Keratinocyte (primary cell): Measurements from ENCODE around the gene KCNC3. TPM values are rescaled to one million over a fixed set of nuclear protein-coding genes. Genes with fewer than 3 reads are reported as not detected.
"Not testable (repeated sequence)": the region's sequence is repeated elsewhere in the genome, so short reads cannot be mapped to it uniquely, and the experiment has no call there.

Source experiments
- DNase-seq: peaks from one replicate; pipeline ENCODE4 v3.0.0-alpha.2; 2011; ENCODE audit warnings: low read depth, missing footprints, low spot score
- FAIRE-seq: peaks from 2 replicates; lab custom pipeline; 2011; peaks lifted over from hg19 to GRCh38; lab: Jason Lieb, UNC
- H2AFZ ChIP-seq: 2 replicates; pipeline ENCODE4 v1.6.0; 2012; ENCODE audit warnings: low read length, control low read depth, inconsistent platforms; ENCODE audit not compliant: control insufficient read depth
- H3K27ac ChIP-seq: 2 replicates; pipeline ENCODE4 v1.5.1; 2011; ENCODE audit warnings: low read length; ENCODE audit not compliant: control insufficient read depth, insufficient read depth
- H3K27me3 ChIP-seq: 3 replicates; pipeline ENCODE4 v1.6.0; 2011; ENCODE audit warnings: low read length; ENCODE audit not compliant: control insufficient read depth, insufficient read depth; ENCODE audit errors: extremely low read depth
- H3K36me3 ChIP-seq, 2 experiments: 2 replicates in 1 of 2; 3 replicates in 1 of 2; pipeline ENCODE4 v1.5.1; 2011; ENCODE audit warnings: low read length in 2 of 2, mild to moderate bottlenecking in 1 of 2; ENCODE audit not compliant: control insufficient read depth in 2 of 2, insufficient read depth in 2 of 2; ENCODE audit errors: extremely low read depth in 1 of 2
- H3K4me1 ChIP-seq: 3 replicates; pipeline ENCODE4 v1.5.1; 2011; ENCODE audit warnings: low read length; ENCODE audit not compliant: control insufficient read depth, insufficient read depth; ENCODE audit errors: extremely low read depth
- H3K4me2 ChIP-seq: 3 replicates; pipeline ENCODE4 v1.6.0; 2011; ENCODE audit warnings: low read depth, low read length; ENCODE audit not compliant: control insufficient read depth, insufficient read depth; ENCODE audit errors: extremely low read depth
- H3K4me3 ChIP-seq, 3 experiments: fragments of 200-600 bp in 1 of 3; sonication (generic) in 1 of 3; 2 replicates in 2 of 3; 3 replicates in 1 of 3; pipeline ENCODE4 v1.5.1; 2011 to 2016; ENCODE audit warnings: low read length in 3 of 3, mild to moderate bottlenecking in 3 of 3, control low read depth in 2 of 3, inconsistent platforms in 1 of 3, low read depth in 1 of 3, mixed read lengths in 1 of 3, mixed run types in 1 of 3, moderate library complexity in 1 of 3; ENCODE audit not compliant: control insufficient read depth in 2 of 3, insufficient read depth in 2 of 3; ENCODE audit errors: extremely low read depth in 1 of 3
- H3K79me2 ChIP-seq: 2 replicates; pipeline ENCODE4 v1.6.0; 2012; ENCODE audit warnings: low read length; ENCODE audit not compliant: control insufficient read depth, insufficient read depth
- H3K9ac ChIP-seq: 3 replicates; pipeline ENCODE4 v1.6.0; 2011; ENCODE audit warnings: low read length; ENCODE audit not compliant: control insufficient read depth, insufficient read depth; ENCODE audit errors: extremely low read depth
- H3K9me1 ChIP-seq: 3 replicates; pipeline ENCODE4 v1.6.0; 2011; ENCODE audit warnings: low read length; ENCODE audit not compliant: control insufficient read depth, insufficient read depth; ENCODE audit errors: extremely low read depth
- H3K9me3 ChIP-seq: 2 replicates; pipeline ENCODE4 v1.5.1; 2012; ENCODE audit warnings: low read depth, low read length; ENCODE audit not compliant: control insufficient read depth
- H4K20me1 ChIP-seq: 3 replicates; pipeline ENCODE4 v1.6.0; 2011; ENCODE audit warnings: low read length; ENCODE audit not compliant: control insufficient read depth, insufficient read depth; ENCODE audit errors: extremely low read depth
- EZH2 ChIP-seq: IDR thresholded peaks from one replicate; pipeline ENCODE4 v1.6.1; 2012; ENCODE audit warnings: inconsistent platforms, mild to moderate bottlenecking, low read length, moderate library complexity
- dilution Hi-C: fragments of 300-500 bp; cut with MboI; formaldehyde crosslinking; loops from one replicate; pipeline ENCODE4 v1.7.0; 2020; ENCODE audit warnings: low sequenced_read_pairs; ENCODE audit not compliant: extremely low pct_ligation_motif_present
- polyA plus RNA-seq, 5 experiments: library from polyadenylated mRNA; depleted of rRNA in 3 of 5; stranded (reverse) in 3 of 5; stranded (forward) in 1 of 5; unstranded in 1 of 5; fragments of >200 nt; gene quantifications; 1 replicate in 1 of 5; 2 replicates in 3 of 5; 3 replicates in 1 of 5; pipeline versions ENCODE4 v1.2.1 to v1.2.3, GENCODE V29; 2011 to 2012; ENCODE audit warnings: missing spikeins in 2 of 5, low read depth in 1 of 5, low replicate concordance in 1 of 5
- TF ChIP-seq, protein P1 (sequence below), 3 experiments: IDR thresholded peaks in 1 of 3; conservative IDR thresholded peaks in 1 of 3; optimal IDR thresholded peaks in 1 of 3; 2 replicates in 2 of 3; 3 replicates in 1 of 3; pipeline versions ENCODE3 to v1.5.1; 2011; ENCODE audit warnings: low read length in 3 of 3, mild to moderate bottlenecking in 3 of 3, moderate library complexity in 2 of 3, control low read depth in 1 of 3, inconsistent platforms in 1 of 3; ENCODE audit not compliant: insufficient read depth in 2 of 3; ENCODE audit errors: extremely low read depth in 1 of 3

Gene KCNC3
- polyA plus RNA-seq, 1 donor (not counting 4 experiments of a cell fraction or from before 2014, with no cell fraction given), result 0.01 TPM

DNA sequence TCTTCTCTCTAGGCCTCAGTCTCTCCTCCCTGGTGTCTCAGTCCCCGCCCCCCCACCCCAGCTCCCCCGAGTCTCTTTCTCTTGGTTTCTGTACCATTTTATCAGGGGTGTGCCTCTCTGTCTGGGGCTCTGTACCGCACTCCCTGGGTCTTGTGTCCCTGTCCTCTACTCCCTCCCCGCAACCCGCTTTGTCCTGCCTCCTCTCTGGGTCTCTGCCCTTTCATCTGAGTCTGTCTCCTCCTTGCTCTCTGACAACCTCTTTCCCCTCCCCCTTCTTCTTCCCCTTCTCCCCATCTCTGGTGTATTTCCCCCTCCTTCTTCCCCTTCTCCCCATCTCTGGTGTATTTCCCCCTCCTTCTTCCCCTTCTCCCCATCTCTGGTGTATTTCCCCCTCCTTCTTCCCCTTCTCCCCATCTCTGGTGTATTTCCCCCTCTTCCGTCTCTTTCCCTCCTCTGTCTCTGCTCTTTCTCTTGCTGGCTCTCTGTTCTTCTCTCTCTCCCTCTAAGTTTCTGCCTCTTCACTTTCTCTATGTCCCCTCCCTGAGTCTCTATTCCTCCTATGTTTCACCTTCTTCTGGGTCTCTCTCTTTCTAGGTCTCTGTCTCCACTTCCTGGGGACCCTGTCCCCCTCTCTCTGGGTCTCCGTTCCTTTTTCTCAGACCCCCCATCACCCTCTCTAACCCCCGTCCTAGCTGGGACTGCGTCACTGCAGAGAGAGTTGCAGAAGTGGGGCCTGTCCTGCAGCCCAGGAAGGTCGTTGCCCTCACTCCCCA is 2.2 kb upstream of the KCNC3 start:
- no peak overlapping the region for H3K4me3 ChIP-seq
- peaks cover 65% of the 10 kb centered on the region for H3K27me3 ChIP-seq
- no peak overlapping the region for H3K9ac ChIP-seq
- no peak overlapping the region for H3K4me2 ChIP-seq
- peaks cover 12% of the 10 kb centered on the region for H3K9me3 ChIP-seq
- H2AFZ ChIP-seq, result no peak overlapping the region
- no peaks in the 10 kb centered on the region for H3K36me3 ChIP-seq
- H3K27ac ChIP-seq, result no peak overlapping the region
- no peaks in the 10 kb centered on the region for H3K9me1 ChIP-seq
- no peak for DNase-seq
- dilution Hi-C loops, result no loop called here
- TF ChIP-seq, protein P1, sequence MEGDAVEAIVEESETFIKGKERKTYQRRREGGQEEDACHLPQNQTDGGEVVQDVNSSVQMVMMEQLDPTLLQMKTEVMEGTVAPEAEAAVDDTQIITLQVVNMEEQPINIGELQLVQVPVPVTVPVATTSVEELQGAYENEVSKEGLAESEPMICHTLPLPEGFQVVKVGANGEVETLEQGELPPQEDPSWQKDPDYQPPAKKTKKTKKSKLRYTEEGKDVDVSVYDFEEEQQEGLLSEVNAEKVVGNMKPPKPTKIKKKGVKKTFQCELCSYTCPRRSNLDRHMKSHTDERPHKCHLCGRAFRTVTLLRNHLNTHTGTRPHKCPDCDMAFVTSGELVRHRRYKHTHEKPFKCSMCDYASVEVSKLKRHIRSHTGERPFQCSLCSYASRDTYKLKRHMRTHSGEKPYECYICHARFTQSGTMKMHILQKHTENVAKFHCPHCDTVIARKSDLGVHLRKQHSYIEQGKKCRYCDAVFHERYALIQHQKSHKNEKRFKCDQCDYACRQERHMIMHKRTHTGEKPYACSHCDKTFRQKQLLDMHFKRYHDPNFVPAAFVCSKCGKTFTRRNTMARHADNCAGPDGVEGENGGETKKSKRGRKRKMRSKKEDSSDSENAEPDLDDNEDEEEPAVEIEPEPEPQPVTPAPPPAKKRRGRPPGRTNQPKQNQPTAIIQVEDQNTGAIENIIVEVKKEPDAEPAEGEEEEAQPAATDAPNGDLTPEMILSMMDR (optimal IDR thresholded peaks at IDR 0.05 in 1 of 3, IDR thresholded peaks at IDR 0.05 in 1 of 3, conservative IDR thresholded peaks at IDR 0.05 in 1 of 3; ENCODE audit: extremely low read depth in 1 of 3, insufficient read depth in 2 of 3, low read length in 3 of 3), result no peak
- peak; percentile 47 for TF ChIP-seq EZH2
- no peaks in the 10 kb centered on the region for H4K20me1 ChIP-seq
- H3K79me2 ChIP-seq, result no peaks in the 10 kb centered on the region
- no peak for FAIRE-seq
- H3K4me1 ChIP-seq, result peaks cover 3% of the 10 kb centered on the region

DNA sequence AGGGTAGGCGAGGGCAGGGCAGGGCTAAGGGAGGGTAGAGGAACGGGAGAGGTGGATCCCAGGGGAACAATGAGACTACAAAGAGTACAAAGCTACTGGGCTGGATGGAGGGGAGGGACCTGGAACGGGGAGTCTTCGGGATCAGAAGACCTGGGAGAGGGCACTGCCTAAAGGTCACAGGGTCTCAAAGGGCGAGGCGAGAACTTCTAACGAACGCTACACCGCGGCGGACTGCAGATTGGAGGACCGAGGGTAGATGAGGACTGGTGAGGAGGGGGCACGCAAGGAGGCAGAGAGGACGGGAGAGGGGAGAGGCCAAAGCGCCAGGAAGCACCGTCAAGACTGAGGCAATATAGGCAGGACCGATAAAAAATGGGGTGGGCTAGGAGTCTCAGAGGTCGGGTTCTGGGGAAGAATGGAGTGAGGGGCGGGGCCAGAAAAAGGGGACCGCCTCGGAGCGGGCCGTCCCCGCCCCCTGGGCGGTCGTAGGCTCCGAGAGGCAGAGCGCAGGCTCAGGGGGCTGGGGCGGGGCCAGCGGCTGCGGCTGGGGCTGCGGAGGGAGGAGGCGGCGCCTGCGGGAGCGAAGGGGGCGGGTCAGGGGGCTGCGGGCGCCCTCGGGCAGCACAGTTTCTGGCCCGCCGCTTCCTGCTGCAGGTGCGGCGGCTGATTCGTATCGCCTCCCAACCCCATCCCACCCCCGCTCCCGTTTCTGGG is 1.3 kb upstream of the KCNC3 start:
- Histone ChIP-seq H3K9me1 (no peaks in the 10 kb centered on the region), H3K27me3 (peaks cover 73% of the 10 kb centered on the region), H3K36me3 (no peaks in the 10 kb centered on the region), H3K4me3 (no peak overlapping the region), H3K9ac (no peak overlapping the region), H2AFZ (no peak overlapping the region), H3K9me3 (peaks cover 12% of the 10 kb centered on the region), H4K20me1 (no peaks in the 10 kb centered on the region), H3K79me2 (no peaks in the 10 kb centered on the region), H3K4me2 (no peak overlapping the region), H3K4me1 (peaks cover 3% of the 10 kb centered on the region), H3K27ac (no peak overlapping the region)
- FAIRE-seq (no peak), DNase-seq (no peak)
- TF ChIP-seq, protein P1 (optimal IDR thresholded peaks at IDR 0.05 in 1 of 3, IDR thresholded peaks at IDR 0.05 in 1 of 3, conservative IDR thresholded peaks at IDR 0.05 in 1 of 3; ENCODE audit: extremely low read depth in 1 of 3, insufficient read depth in 2 of 3, low read length in 3 of 3), result no peak
- TF ChIP-seq EZH2, result peak; percentile 12
- dilution Hi-C loops, result no loop called here

DNA sequence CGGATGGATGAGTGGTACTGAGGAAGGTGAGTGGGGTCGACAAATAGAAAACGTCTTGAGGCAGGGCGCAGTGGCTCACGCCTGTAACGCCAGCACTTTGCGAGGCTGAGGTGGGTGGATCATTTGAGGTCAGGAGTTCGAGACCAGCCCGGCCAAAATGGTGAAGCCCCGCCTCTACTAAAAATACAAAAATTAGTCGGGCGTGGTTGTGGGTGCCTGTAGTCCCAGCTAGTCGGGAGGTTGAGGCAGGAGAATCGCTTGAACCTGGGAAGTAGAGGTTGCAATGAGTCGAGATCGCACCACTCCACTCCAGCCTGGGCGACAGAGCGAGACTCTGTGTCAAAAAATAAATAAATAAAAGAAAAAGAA is 733 bp upstream of the KCNC3 start:
- peaks cover 73% of the 10 kb centered on the region for H3K27me3 ChIP-seq
- H2AFZ ChIP-seq, dilution Hi-C loops, H3K9me1 ChIP-seq, H3K27ac ChIP-seq, H3K4me1 ChIP-seq, FAIRE-seq, H3K36me3 ChIP-seq, DNase-seq, H3K9ac ChIP-seq, H4K20me1 ChIP-seq, H3K79me2 ChIP-seq: not testable (repeated sequence)
- H3K4me3 ChIP-seq, result peak overlapping the region in 1 of 3 experiments; percentile 27
- peak overlapping the region; percentile 45 for H3K4me2 ChIP-seq
- peaks cover 12% of the 10 kb centered on the region for H3K9me3 ChIP-seq
